Peyer's patch (tissue), 4 donors: ENCODE measurements around the gene CD274. TPM values are rescaled to one million over a fixed set of nuclear protein-coding genes. Genes with fewer than 3 reads are reported as not detected.

Experiments
- DNase-seq, 3 donors: peaks; one replicate each; pipeline ENCODE4 v3.0.0-alpha.2; 2017 to 2019
- H3K27ac ChIP-seq, 4 donors: fragments of 200-600 bp; sonication (generic); one replicate each; pipeline ENCODE4 v1.5.1; 2016 to 2019
- H3K27me3 ChIP-seq, 2 donors: fragments of 200-600 bp; sonication (generic); one replicate each; pipeline ENCODE4 v1.5.1; 2019
- H3K36me3 ChIP-seq, 3 donors: fragments of 200-600 bp; sonication (generic); one replicate each; pipeline ENCODE4 v1.5.1; 2016 to 2019
- H3K4me1 ChIP-seq, 4 donors: fragments of 200-600 bp; sonication (generic); one replicate each; pipeline ENCODE4 v1.5.1; 2016 to 2019
- H3K4me3 ChIP-seq, 4 donors: fragments of 200-600 bp; sonication (generic); 1 replicate in 3 of 4; 2 replicates in 1 of 4; pipeline ENCODE4 v1.5.1; 2016 to 2019; ENCODE audit warnings: mild to moderate bottlenecking in 1 of 4
- H3K9me3 ChIP-seq, 4 donors: fragments of 200-600 bp; sonication (generic); one replicate each; pipeline ENCODE4 v1.5.1; 2016 to 2019; ENCODE audit warnings: mild to moderate bottlenecking in 1 of 4
- CTCF ChIP-seq, 6 experiments: fragments of 450-650 bp in 4 of 6; fragments of 200-600 bp in 2 of 6; sonication (generic) in 1 of 6; IDR thresholded peaks; one replicate each; pipeline ENCODE4 v1.5.1; 2017 to 2019; ENCODE audit warnings: antibody characterized with exemption in 6 of 6, mild to moderate bottlenecking in 3 of 6, moderate library complexity in 1 of 6
- POLR2A ChIP-seq, 2 donors: fragments of 450-650 bp; IDR thresholded peaks; one replicate each; pipeline ENCODE4 v1.5.1; 2017; ENCODE audit warnings: antibody characterized with exemption in 2 of 2, mild to moderate bottlenecking in 2 of 2, moderate library complexity in 2 of 2
- total RNA-seq, 4 donors: library from RNA; depleted of rRNA; stranded (reverse); fragments of >200 nt; gene quantifications; one replicate each; pipeline ENCODE4 v1.1.0, GENCODE V29; 2016

CD274 gene
- total RNA-seq, 4 donors from 2014 or later, result 1.7 to 6.2 (median 3.4) TPM

GRCh38 chr9:5483306-5483705 is 33.0 kb downstream of the CD274 start:
- H3K4me1 ChIP-seq, result no peaks in the 10 kb centered on the region
- no peak for TF ChIP-seq CTCF (IDR thresholded peaks at IDR 0.05)
- H3K27me3 ChIP-seq, result no peaks in the 10 kb centered on the region
- H3K36me3 ChIP-seq, result no peaks in the 10 kb centered on the region
- DNase-seq, result no peak
- H3K9me3 ChIP-seq, result no peaks in the 10 kb centered on the region
- H3K27ac ChIP-seq, result no peak overlapping the region
- H3K4me3 ChIP-seq, result no peak overlapping the region

- H3K27ac ChIP-seq, result no peak overlapping the region
- H3K36me3 ChIP-seq, result no peaks in the 10 kb centered on the region
- no peaks in the 10 kb centered on the region for H3K27me3 ChIP-seq
- H3K9me3 ChIP-seq, result no peaks in the 10 kb centered on the region
- no peak for DNase-seq
- TF ChIP-seq POLR2A (IDR thresholded peaks at IDR 0.05), result no peak
- no peak for TF ChIP-seq CTCF (IDR thresholded peaks at IDR 0.05)
- H3K4me1 ChIP-seq, result no peaks in the 10 kb centered on the region
- H3K4me3 ChIP-seq, result no peak overlapping the region
These were observed 35.2 kb downstream of the CD274 start for GRCh38 chr9:5485378-5486085.

- H3K36me3 ChIP-seq, result no peaks in the 10 kb centered on the region
- H3K27ac ChIP-seq, result no peak overlapping the region
- H3K4me3 ChIP-seq, result no peak overlapping the region
- TF ChIP-seq CTCF (IDR thresholded peaks at IDR 0.05) (no peak), POLR2A (IDR thresholded peaks at IDR 0.05) (no peak)
- no peak for DNase-seq
- no peaks in the 10 kb centered on the region for H3K27me3 ChIP-seq
- no peaks in the 10 kb centered on the region for H3K9me3 ChIP-seq
- H3K4me1 ChIP-seq, result no peaks in the 10 kb centered on the region
These were observed 36.6 kb downstream of the CD274 start for GRCh38 chr9:5486988-5487387.

- Histone ChIP-seq H3K9me3 (no peaks in the 10 kb centered on the region), H3K4me3 (no peak overlapping the region), H3K27me3 (no peaks in the 10 kb centered on the region), H3K4me1 (no peaks in the 10 kb centered on the region), H3K36me3 (no peaks in the 10 kb centered on the region), H3K27ac (no peak overlapping the region)
- TF ChIP-seq POLR2A (IDR thresholded peaks at IDR 0.05) (no peak), CTCF (IDR thresholded peaks at IDR 0.05) (no peak)
- DNase-seq, result no peak
These were observed 38.1 kb downstream of the CD274 start for GRCh38 chr9:5488221-5489008.

- no peaks in the 10 kb centered on the region for H3K27me3 ChIP-seq
- no peaks in the 10 kb centered on the region for H3K36me3 ChIP-seq
- no peaks in the 10 kb centered on the region for H3K9me3 ChIP-seq
- no peaks in the 10 kb centered on the region for H3K4me1 ChIP-seq
- no peak overlapping the region for H3K4me3 ChIP-seq
- DNase-seq, result no peak
- H3K27ac ChIP-seq, result no peak overlapping the region
- TF ChIP-seq CTCF (IDR thresholded peaks at IDR 0.05), result no peak
- no peak for TF ChIP-seq POLR2A (IDR thresholded peaks at IDR 0.05)
These were observed 39.5 kb downstream of the CD274 start for GRCh38 chr9:5489630-5490490.
